ENCODE data around the gene PIP5K1C.

Gene PIP5K1C

GRCh38 chr19:3625996-3626472 is 74.2 kb downstream of the PIP5K1C start:
- no peak for DNase-seq (ENCODE audit: low spot score)

- no peak for DNase-seq (ENCODE audit: low spot score)
Measured at GRCh38 chr19:3623716-3624115, 76.6 kb downstream of the PIP5K1C start.

GRCh38 chr19:3622224-3622623 is 78.0 kb downstream of the PIP5K1C start:
- DNase-seq (ENCODE audit: low spot score): no peak

GRCh38 chr19:3621689-3622088 is 78.6 kb downstream of the PIP5K1C start:
- DNase-seq (ENCODE audit: low spot score): no peak

GRCh38 chr19:3620817-3621547 is 79.3 kb downstream of the PIP5K1C start:
- DNase-seq (ENCODE audit: low spot score): no peak

GRCh38 chr19:3620145-3620816 is 80.0 kb downstream of the PIP5K1C start:
- no peak for DNase-seq (ENCODE audit: low spot score)

GRCh38 chr19:3619631-3620012 is 80.6 kb downstream of the PIP5K1C start:
- DNase-seq (ENCODE audit: low spot score): no peak

GRCh38 chr19:3618811-3619630 is 81.2 kb downstream of the PIP5K1C start:
- DNase-seq (ENCODE audit: low spot score): no peak

GRCh38 chr19:3618144-3618810 is 82.0 kb downstream of the PIP5K1C start:
- peak; percentile 78 for DNase-seq (ENCODE audit: low spot score)

GRCh38 chr19:3617463-3617862 is 82.8 kb downstream of the PIP5K1C start:
- DNase-seq (ENCODE audit: low spot score): no peak

- no peak for DNase-seq (ENCODE audit: low spot score)
Measured at GRCh38 chr19:3615524-3616135, 84.6 kb downstream of the PIP5K1C start.

- DNase-seq (ENCODE audit: low spot score): no peak
Measured at GRCh38 chr19:3614858-3615505, 85.3 kb downstream of the PIP5K1C start.

- DNase-seq (ENCODE audit: low spot score): no peak
Measured at GRCh38 chr19:3613818-3614661, 86.2 kb downstream of the PIP5K1C start.

- no peak for DNase-seq (ENCODE audit: low spot score)
Measured at GRCh38 chr19:3612901-3613741, 87.1 kb downstream of the PIP5K1C start.

- no peak for DNase-seq (ENCODE audit: low spot score)
Measured at GRCh38 chr19:3612330-3612729, 87.9 kb downstream of the PIP5K1C start.

GRCh38 chr19:3611841-3612240 is 88.4 kb downstream of the PIP5K1C start:
- no peak for DNase-seq (ENCODE audit: low spot score)

GRCh38 chr19:3610745-3611717 is 89.2 kb downstream of the PIP5K1C start:
- DNase-seq (ENCODE audit: low spot score): no peak
